T follicular helper cell (primary cell): Measurements from ENCODE around the gene SLC2A13.
"Not testable (repeated sequence)": the region's sequence is repeated elsewhere in the genome, so short reads cannot be mapped to it uniquely, and the experiment has no call there.

ENCODE experiments used
- DNase-seq: peaks from one replicate; pipeline ENCODE4 v3.0.0-alpha.2; 2020; ENCODE audit warnings: low read depth

SLC2A13 gene

GRCh38 chr12:39752482-39753137, 353.3 kb downstream of the SLC2A13 start:
- no peak for DNase-seq

GRCh38 chr12:39746151-39746550, 359.7 kb downstream of the SLC2A13 start:
- DNase-seq, result not testable (repeated sequence)

- DNase-seq, result no peak
Measured at GRCh38 chr12:39743655-39744054, 362.2 kb downstream of the SLC2A13 start.

GRCh38 chr12:39736406-39736805, 369.5 kb downstream of the SLC2A13 start:
- no peak for DNase-seq

GRCh38 chr12:39723831-39724230, 382.1 kb downstream of the SLC2A13 start:
- DNase-seq, result no peak

- no peak for DNase-seq
Measured at GRCh38 chr12:39722504-39722903, 383.4 kb downstream of the SLC2A13 start.

- no peak for DNase-seq
Measured at GRCh38 chr12:39713552-39713951, 392.3 kb downstream of the SLC2A13 start.

GRCh38 chr12:39712334-39712733, 393.5 kb downstream of the SLC2A13 start:
- DNase-seq, result no peak
